ENCODE data around the gene RIPOR2.
"Not testable (repeated sequence)": the region's sequence is repeated elsewhere in the genome, so short reads cannot be mapped to it uniquely, and the experiment has no call there.

Gene RIPOR2

DNA sequence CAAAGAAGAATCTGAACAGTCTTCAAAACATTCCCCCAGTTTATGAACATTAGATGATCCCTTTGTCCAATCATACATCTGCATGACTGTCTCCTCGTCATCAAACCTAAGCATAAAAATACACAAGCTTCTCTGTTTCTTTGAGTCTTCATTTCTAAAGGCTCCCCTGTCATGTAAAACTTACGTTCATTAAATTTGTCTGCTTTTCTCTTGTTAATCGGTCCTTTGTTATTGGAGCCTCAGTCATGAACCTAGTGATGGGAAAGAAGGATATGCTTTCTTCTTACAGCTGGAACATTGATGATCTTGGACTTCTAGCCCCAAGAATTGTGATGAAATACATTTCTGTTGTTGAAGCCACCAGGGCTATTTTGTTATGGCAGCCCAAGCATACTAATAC is 18.0 kb upstream of the RIPOR2 start:
- DNase-seq: no peak

DNA sequence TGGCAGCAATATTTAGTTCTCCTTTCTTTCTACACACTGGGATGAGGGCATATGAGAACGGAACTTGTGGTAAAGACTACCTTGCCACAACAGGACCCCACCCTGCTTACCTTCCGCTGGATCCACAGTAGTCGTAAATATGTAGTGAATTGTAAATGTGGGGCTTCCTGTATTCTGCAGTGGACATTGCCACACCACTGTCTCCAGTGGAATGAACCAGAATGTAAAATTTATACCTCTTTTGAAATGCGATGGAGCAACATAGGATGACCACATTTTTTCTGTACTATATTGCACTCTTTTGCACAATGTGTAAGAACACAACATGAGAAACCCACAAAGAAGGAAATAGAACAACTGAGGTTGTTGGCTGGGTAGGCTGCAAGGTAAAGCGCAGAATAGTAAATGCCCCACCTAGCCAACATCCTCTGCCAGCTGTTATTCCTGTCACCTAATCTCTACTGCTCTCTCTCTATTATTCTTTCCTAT is 16.1 kb upstream of the RIPOR2 start:
- DNase-seq: no peak

DNA sequence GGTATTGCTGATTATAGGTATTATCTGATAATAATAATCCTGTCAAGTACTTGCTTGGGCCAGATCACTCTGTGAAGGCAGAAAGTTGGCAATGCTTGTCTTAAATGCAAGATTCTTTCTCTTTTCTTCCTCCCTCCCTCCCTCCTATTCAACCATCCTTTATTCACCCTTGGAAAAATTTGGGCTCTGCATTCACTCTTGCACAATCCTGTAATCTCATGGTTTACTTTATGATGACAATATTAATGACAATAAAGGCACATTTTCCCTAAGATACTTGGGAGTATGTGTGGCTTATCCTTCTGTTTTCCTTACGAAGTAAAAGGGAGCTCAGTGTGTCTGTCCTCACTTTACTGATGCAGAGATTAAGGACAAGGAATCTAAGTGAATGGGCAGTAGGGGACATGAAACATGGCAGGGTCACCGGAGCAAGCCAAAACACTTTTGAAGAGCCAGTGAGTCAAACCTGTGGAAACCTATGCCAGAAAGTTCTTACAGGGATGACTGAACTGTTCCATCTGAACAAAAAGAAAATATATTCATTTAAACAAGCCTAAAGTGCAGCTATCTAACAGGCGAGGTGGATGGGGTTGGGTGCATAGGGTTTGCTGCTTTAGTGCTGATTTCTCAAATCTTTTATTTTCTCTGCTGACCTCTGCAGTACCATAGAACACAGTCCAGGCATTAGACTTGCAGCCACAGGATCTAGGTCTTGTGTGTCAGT is 14.6 kb upstream of the RIPOR2 start:
- no peak for DNase-seq

DNA sequence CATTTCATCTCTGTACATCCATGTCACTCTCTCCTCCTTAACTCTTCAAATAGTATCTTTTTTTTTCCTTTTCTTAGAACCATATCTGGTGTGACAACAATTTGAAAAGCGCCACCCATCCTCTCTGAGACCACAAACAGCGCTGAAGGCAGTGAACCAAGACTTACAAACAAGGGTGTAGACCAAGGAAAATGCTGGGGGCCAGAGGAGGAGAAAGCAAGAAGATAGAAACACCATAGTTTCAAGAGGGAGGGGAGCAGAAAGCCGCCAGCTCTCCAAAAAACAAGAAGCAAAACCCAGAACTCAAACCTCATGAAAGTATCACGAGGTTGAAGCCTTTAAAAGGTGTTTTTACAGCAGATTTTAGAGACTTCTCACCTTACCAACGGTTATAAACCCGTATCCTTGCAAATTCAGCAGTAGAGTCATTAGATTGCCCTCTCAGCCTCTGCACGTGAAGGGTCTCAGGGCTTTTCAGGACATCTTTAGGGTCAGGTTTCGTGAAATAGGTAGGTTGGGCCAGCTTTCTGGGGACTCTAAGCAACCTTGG is 13.3 kb upstream of the RIPOR2 start:
- DNase-seq: no peak

DNA sequence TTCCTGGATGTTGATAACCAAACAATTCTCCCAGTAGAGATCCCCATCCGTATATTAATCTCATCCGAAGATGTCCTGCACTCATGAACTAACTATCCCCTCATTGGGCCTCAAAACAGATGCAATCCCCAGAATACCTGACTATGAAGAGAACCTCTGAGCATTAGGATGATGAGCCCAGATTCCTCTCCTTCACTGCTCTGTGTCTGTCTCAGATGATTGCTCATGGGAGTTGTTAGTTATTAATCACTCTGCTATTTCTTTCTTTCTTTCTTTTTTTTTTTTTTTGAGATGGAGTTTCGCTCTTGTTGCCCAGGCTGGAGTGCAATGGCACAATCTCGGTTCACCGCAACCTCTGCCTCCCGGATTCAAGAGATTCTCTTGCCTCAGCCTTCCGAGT is 12.5 kb upstream of the RIPOR2 start:
- not testable (repeated sequence) for DNase-seq

DNA sequence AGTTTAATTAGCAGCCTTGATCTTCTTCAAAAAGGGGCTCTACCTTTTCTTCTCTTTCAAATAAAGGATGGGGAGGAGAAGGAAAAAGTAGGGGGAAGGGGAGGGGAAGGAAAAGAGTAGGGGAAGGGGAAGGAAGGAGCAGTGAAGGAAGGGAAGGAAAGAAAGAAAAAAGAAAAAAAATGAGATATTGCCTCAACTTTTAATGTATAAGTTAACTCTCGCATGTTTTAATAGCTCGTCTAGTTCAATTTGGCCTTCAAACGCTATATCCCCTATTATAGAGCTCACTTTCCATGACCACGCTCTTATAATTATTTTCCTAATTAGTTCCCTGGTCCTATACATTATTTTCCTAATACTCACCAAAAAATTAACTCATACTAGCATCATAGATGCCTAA is 11.9 kb upstream of the RIPOR2 start:
- DNase-seq: no peak

DNA sequence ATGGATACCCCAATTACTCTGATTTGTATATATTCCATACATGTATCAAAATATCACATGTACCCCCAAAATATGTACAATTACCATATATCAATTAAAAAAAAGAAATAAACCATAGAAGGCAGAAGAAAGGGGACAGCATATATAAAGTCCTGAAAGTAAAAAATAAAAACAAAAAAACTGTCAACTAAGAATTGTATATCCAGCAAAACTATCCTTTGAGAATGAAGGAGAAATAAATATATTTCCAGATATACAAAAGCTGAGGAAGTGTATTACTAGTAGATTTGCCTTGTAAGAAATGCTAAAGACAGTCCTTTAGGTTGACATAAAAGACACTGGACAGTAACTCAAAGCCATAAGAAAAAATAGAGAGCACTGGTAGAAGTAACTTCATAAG is 9.3 kb upstream of the RIPOR2 start:
- DNase-seq: no peak

DNA sequence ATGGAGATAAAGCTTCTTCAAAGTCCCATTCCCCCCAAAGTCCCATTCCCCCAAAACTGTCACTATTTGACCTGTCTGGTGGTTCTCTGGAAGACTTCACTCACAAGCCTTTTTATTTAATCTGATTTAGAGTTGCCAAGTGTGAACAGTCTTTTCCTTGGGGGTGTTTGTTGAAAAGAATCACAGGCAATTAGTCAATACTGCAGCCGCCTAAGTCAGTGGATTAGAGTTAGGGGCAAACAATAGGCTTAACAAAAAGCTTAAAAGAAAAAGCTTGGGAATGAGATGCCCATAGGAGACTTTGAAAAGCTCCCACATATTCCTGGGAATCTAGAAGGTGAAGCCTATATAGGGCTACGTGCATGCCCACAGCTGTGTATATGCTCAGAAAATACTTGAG is 8.0 kb upstream of the RIPOR2 start:
- DNase-seq: no peak

DNA sequence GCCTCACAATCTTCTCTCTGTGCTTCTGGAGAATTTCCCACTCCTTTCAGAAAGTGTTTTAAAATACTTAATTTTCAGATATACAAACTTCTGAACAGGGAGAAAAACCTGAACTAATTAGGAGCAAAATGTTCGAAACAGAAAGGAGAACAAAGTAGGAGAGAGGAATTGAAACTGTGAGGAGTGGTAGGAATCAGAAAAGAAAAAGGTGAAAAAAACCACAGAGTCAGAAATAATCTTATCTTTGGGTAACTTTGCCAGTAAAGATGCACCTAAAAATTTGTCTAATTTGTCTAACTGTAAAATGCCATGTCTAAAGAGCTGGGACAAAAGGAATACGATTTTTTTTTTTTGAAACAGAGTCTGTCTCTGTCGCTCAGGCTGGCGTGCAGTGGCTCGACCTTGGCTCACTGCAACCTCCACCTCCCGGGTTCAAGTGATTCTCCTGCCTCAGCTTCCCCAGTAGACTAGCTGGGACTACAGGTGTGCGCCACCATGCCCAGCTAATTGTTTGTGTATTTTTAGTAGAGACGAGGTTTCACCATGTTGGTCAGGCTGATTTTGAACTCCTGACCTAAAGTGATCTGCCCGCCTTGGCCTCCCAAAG is 4.7 kb upstream of the RIPOR2 start:
- no peak for DNase-seq

DNA sequence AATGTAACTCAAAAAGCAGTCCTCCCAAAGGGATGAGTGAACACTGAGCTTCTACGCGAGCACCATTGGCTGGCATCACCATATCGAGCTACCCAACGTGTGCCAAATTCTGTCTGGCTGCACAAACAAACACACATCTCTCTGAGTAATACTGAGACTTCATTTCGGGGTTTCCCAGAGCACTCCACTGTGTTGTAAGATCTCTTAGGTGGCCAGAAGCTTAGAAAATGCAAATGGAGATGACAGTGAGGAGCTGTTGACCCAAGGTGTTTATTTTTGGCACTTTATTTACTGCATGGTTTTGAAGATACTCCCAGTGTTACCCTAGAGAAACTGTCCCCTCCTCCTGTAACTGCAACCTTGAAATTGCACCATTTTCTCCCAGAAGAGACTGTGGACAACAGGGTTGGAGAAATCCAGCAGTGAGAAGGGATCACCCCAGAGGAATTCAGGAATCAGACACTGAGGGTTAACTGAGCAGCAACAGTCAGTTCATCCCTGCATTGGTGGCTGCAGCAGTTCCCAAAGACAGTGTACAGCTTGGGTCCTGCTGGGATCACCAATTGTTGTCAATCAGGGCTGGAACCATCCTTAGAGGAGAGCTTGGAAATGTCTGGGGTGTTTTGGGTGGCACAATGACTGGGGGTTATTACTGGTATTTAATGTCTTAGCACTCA is 1.0 kb upstream of the RIPOR2 start:
- DNase-seq: no peak

DNA sequence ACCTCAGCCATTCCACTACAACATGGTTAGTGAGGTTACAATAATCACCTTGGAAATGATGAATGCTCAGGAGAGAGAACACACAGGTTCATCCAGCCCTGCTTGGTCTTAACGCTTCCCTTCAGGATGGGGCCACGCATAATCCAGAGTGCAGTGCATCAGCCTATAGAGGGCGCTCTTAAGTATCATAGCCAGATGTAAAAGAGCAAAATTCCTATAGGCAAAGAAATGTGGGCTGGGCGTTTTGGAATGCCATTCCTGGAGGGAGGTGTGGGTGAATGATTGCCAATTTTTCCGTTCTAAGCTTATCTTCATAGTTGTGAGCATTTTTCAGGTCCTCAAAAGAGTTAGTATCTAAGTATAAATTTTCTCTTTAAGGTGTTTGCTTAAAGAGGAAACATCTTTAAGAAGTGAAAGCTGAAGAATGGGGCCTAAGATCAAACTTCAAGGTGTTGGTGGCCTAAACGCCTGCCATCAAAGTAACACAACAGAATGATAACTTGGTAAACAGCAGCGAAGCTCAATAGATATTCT is 1.8 kb downstream of the RIPOR2 start:
- DNase-seq: peak; percentile 14

DNA sequence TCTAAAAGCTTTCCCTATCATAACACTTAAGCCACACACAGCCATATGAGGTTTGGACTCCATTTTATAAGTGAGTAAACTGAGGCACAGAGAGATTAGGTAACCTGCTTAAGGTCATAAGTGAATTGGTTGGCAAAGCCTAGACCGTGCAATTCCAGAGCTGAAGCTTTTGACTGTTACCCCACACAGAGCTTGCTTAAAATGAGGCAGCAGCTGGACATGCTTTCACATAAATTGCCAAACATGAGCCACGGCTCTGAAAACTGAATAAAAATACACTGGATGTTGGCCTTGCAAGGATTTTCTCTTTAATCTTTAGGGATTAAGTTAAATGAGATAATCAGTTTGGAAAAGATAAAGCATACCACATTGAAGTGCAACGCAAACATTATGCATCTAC is 2.5 kb downstream of the RIPOR2 start:
- no peak for DNase-seq

DNA sequence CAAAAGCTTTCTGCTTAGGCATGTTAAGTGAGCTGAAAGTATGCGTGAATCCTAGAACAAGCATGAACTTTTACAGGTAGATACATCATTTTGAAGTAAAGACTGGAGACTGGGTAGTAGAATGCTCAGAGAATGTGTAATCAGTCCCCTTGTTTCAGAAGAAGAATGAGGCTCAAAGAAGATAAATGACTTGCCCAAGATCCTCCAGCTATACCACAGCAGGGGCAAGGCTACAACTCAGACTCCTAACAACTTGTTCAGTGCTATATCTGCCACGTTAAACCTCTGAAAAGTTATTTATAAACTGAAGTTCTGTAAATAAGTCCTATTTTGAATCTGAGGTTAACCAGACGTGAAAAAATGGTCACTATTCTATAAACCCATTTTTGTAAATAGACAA is 2.9 kb downstream of the RIPOR2 start:
- DNase-seq: no peak

DNA sequence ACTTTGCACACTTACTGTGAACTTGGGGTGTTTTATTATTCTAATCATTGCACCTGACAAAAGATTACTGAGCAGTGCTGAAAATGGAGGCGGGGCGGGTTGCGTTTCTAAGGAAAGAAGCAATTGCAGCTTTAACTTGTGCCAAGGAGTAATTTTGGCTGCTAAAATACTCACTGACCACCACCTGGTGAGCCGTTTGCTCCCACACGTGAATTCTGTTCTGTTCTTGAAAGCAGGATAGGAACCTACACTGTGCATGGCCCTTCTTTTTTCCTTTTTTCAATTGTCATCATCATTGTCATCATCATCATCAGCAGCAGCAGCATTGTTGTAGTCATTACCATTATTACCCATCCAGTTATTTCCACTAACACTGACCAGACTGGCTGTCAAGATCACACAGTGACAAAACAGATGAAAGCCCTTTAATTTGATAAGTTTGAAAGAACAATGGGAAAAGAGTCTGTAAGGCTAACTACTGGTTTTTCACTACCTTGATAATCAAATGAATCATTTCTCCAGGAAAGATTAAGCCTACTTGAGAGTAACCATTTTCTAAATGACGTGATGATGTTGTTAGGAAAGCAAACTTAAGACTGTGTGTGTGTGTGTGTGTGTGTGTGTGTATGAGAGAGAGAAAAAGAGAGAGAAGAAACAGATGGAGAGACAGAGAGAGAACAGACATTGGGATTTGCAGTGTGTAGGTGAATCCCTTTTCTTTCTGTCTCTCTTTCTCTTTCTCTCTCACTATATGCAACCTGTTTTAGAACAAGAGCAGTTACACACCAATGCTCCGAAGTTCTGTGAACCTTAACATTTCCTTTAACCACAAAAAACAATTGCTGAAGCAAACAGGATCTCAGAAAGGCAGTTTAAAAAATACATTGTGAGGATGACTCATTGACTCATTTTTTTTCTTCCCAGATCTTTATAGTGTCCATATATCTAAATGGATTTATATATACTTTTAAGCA is 3.8 kb downstream of the RIPOR2 start:
- peak; percentile 24 for DNase-seq

DNA sequence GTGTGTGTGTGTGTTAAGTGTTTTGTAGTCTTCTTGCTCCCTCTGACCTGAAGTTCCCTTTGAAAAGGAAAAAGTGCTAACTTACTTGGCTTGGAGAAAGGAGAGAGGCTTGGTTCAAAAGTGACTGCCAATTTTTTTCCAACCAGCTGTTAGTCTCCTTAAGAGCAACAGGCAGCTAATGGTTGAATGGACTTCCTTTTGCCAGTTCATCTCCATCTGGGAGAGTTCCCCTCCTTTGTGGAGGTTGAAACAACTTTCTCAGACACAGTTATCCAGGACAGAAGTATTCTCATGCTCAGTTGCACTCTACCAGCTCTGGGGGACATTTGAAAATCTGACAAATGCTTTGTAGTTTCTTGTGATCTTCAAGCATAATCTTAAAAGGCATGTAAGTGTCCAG is 4.5 kb downstream of the RIPOR2 start:
- DNase-seq: no peak

DNA sequence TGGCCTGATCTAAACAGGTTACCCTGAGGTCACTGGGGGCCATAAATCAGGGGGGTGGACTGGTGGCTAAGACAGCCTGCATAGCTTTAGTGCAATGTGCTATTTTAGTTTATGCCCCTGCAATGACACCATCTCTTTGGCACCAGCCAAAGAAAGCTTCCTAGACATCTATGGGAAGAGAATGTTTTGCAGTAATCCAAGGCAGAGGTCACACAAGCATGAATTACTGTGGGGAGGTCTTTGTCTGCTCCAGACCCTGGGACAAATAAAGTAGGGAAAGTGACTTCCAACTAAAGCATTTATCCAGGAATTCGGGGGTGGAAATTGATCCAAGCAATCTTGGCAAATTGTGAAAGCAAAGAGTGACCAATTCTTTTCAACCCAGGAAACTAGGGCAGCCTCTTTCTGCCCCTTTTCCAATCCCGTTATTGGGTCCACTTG is 5.3 kb downstream of the RIPOR2 start:
- no peak for DNase-seq

DNA sequence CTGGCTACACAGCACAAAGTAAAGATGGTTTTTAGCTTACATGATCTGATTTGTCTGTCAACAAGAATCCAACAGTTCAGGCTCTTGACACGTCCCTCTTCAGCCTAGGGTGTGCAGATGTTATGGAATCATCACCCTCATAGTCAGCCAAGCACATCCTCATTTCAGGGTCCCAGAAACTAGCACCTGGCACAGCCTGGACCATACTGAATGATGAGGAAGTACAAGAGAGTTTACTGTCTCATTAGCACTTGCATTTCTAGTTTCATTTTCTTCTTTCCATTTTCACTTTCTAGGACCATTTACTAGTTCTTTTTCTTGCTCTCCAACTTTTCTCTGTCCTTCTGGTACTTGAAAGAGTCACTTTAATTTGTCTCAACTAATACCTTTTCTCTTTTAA is 6.5 kb downstream of the RIPOR2 start:
- DNase-seq: no peak

DNA sequence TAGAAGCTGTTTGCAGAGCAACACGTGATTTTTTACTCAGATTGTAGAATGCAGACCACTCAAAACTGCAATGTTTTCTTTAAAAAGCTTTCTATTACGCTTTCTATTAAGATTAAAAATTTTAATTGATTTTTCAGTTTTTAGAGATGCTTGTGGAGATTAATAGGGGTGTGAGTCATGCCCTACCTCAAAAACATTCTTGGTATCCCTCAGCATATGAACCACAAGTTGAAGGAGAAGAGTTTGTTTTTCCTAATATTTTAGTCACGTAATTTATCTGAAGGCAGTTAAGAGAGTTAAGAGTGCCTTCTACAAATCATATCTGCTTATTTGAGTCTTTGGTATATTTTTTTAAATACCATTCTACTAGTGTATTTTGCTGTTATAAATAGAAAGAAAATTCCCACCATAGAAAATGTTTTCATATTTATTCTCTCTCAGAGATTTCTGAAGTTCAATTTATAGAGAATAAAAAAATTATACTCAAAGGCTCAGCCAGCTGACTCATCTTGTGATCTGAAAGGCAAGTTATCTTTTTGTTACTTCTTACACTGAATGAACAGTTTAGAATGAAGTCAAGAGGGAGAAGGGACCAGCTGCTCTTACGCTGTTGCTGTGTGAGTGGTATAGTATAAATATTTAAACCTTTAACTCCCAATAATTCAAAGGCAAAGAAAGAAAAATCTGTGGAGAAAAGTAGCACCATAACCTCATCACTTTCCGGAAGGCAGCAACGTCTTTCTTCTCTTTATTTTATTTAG is 7.6 kb downstream of the RIPOR2 start:
- no peak for DNase-seq

DNA sequence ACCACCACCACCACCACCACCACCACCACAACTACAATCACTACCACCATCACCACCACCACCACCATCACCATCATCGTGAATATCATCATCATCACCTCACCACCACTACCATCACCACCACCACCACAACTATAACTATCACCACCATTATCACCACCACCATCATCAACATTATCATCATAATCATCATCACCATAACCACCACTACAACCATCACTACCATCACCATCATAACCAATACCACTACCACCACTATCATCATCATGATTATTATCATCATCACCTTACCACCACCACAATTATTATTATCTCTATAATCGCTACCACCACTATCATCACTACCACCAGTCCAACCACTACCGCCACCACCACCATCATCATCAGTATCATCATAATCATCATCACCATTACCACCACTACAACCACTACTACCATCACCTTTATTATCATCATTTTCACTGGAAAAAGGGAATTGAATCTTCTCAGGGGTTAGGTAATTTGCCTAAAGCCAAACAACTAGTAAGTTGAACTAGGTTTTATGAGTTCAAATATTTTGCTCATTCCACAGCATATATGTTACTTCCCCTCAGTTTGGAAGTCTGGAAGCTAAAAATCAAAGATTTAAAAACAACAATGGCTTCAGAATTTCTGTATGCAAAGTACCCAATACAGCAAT is 8.3 kb downstream of the RIPOR2 start:
- DNase-seq: no peak

DNA sequence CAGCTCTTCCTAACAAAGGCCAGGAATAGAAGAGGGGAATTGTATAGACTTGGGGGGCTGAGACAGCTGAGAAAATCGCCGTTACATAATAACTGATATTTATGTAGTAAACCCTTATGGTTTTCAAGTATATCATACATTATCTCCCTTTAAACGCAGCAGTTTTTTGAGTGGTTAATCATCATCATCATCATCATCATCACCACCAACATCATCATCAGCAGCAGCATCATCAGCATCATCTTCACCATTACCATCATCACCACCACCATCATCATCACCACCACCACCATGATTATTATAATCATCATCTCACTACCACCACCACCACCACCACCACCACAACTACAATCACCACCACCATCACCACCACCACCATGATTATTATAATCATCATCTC is 9.1 kb downstream of the RIPOR2 start:
- not testable (repeated sequence) for DNase-seq

DNA sequence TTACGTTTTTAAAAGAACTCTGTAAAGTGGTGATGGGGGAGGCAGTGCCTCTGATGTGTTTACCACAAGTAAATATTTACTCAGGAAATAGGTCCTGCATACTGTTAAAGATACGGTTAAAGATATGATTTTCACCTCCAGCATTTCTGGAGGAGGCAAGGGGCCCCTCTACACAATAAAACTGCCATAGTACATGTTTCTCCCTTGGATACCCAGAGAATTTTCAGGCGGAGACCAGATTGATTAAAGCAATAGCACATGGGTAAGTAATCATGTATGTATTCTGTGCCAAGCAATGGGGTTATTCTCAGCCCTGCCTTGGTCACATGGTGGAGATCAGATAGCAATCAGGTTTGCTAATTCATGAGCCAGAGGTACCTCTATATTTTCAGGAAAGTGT is 9.6 kb downstream of the RIPOR2 start:
- no peak for DNase-seq
